Kidney epithelial cell (primary cell): ENCODE results near the gene MFRP. TPM values are rescaled to one million over a fixed set of nuclear protein-coding genes. Genes with fewer than 3 reads are reported as not detected.

Experiments
- DNase-seq: peaks from one replicate; pipeline ENCODE4 v3.0.0-alpha.2; 2010; ENCODE audit warnings: low read depth
- H3K27me3 ChIP-seq: 2 replicates; pipeline ENCODE4 v1.6.0; 2011; ENCODE audit warnings: low read length; ENCODE audit not compliant: control insufficient read depth, insufficient read depth
- H3K36me3 ChIP-seq: 2 replicates; pipeline ENCODE4 v1.5.1; 2011; ENCODE audit warnings: low read length; ENCODE audit not compliant: control insufficient read depth, insufficient read depth
- H3K4me3 ChIP-seq: 2 replicates; pipeline ENCODE4 v1.5.1; 2011; ENCODE audit warnings: low read depth, mild to moderate bottlenecking, control low read depth, low read length
- CTCF ChIP-seq: IDR thresholded peaks from 2 replicates; pipeline ENCODE4 v1.5.1; 2011; ENCODE audit warnings: mild to moderate bottlenecking, moderate library complexity, low read length, control low read depth, inconsistent platforms; ENCODE audit not compliant: insufficient read depth, poor library complexity, severe bottlenecking
- total RNA-seq: library from RNA; depleted of rRNA; stranded (reverse); fragments of >200 nt; gene quantifications from 2 replicates; pipeline ENCODE4 v1.2.3, GENCODE V29; 2015

The MFRP gene
- total RNA-seq, 1 donor from 2014 or later, result not detected

GRCh38 chr11:119298726-119299125, 47.8 kb downstream of the MFRP start:
- Histone ChIP-seq H3K4me3 (no peak overlapping the region), H3K36me3 (peaks cover 4% of the 10 kb centered on the region), H3K27me3 (no peaks in the 10 kb centered on the region)
- DNase-seq, result no peak
- TF ChIP-seq CTCF, result no peak

GRCh38 chr11:119297938-119298337, 48.6 kb downstream of the MFRP start:
- no peak for DNase-seq
- Histone ChIP-seq H3K4me3 (no peak overlapping the region), H3K36me3 (peaks cover 2% of the 10 kb centered on the region), H3K27me3 (no peaks in the 10 kb centered on the region)
- TF ChIP-seq CTCF, result no peak

GRCh38 chr11:119295178-119295577, 51.3 kb downstream of the MFRP start:
- no peak for DNase-seq
- H3K36me3 ChIP-seq, result peaks cover 1% of the 10 kb centered on the region
- no peak for TF ChIP-seq CTCF
- H3K27me3 ChIP-seq, result no peaks in the 10 kb centered on the region
- H3K4me3 ChIP-seq, result no peak overlapping the region

GRCh38 chr11:119293461-119293860, 53.0 kb downstream of the MFRP start:
- Histone ChIP-seq H3K4me3 (no peak overlapping the region), H3K36me3 (no peaks in the 10 kb centered on the region), H3K27me3 (no peaks in the 10 kb centered on the region)
- TF ChIP-seq CTCF, result no peak
- no peak for DNase-seq

GRCh38 chr11:119290894-119291497, 55.5 kb downstream of the MFRP start:
- no peak for DNase-seq
- H3K36me3 ChIP-seq, result no peaks in the 10 kb centered on the region
- no peaks in the 10 kb centered on the region for H3K27me3 ChIP-seq
- no peak overlapping the region for H3K4me3 ChIP-seq
- TF ChIP-seq CTCF, result no peak

Other genes with a start within 250 kb of the MFRP start
- 16.4 and 26.6 TPM in 2 replicates for gene DPAGT1, start 244.9 kb downstream of the MFRP start, total RNA-seq
- 11.8 and 12.7 TPM in 2 replicates for gene C2CD2L, start 239.4 kb downstream of the MFRP start, total RNA-seq
- 25.0 and 28.8 TPM in 2 replicates for gene HINFP, start 225.1 kb downstream of the MFRP start, total RNA-seq
- gene ABCG4, start 197.7 kb downstream of the MFRP start, total RNA-seq, result 0.13 and 0.82 TPM in 2 replicates
- gene NLRX1, start 178.0 kb downstream of the MFRP start, total RNA-seq, result 10.6 and 15.0 TPM in 2 replicates
- not detected in 2 replicates for gene NHERF4, start 161.2 kb downstream of the MFRP start, total RNA-seq
- 22.5 and 23.7 TPM in 2 replicates for gene CBL, start 140.4 kb downstream of the MFRP start, total RNA-seq
- gene MCAM, start 29.6 kb downstream of the MFRP start, total RNA-seq, result 563 and 601 TPM in 2 replicates
- 17.8 and 20.5 TPM in 2 replicates for gene RNF26, start 12.2 kb downstream of the MFRP start, total RNA-seq
- 2.9 and 6.2 TPM in 2 replicates for gene C1QTNF5, start 5.8 kb downstream of the MFRP start, total RNA-seq
- gene USP2, start 35.0 kb upstream of the MFRP start, total RNA-seq, result 1.6 and 2.0 TPM in 2 replicates
- 5.4 and 9.7 TPM in 2 replicates for gene THY1, start 76.5 kb upstream of the MFRP start, total RNA-seq